NCI-H2227 treated with DMSO at 0.1 percent for 48 hours (cell line): ENCODE measurements around the gene PLA2G4B.

Experiments used
- DNase-seq: peaks from one replicate; lab custom pipeline; 2025; lab: John Stamatoyannopoulos, UW

Gene PLA2G4B

GRCh38 chr15:41838400-41838897 lies at the start of gene PLA2G4B:
Gene PLA2G4B (plus strand): TSS chr15:41838847. CDS start chr15:41838914, 67 bp downstream.
- DNase-seq, result no peak

- DNase-seq, result no peak
These were observed 49.4 kb upstream of the PLA2G4B start for GRCh38 chr15:41789236-41789635.

- no peak for DNase-seq
These were observed 49.0 kb upstream of the PLA2G4B start for GRCh38 chr15:41789662-41790061.

GRCh38 chr15:41790169-41790568 lies 48.5 kb upstream of the PLA2G4B start:
- no peak for DNase-seq

- no peak for DNase-seq
These were observed 47.7 kb upstream of the PLA2G4B start for GRCh38 chr15:41790756-41791546.

GRCh38 chr15:41791547-41791937 lies 47.1 kb upstream of the PLA2G4B start:
- no peak for DNase-seq

- DNase-seq, result no peak
These were observed 46.5 kb upstream of the PLA2G4B start for GRCh38 chr15:41792000-41792637.

GRCh38 chr15:41794081-41794480 lies 44.6 kb upstream of the PLA2G4B start:
- no peak for DNase-seq

- DNase-seq, result no peak
These were observed 42.4 kb upstream of the PLA2G4B start for GRCh38 chr15:41795996-41796856.

- DNase-seq, result no peak
These were observed 41.3 kb upstream of the PLA2G4B start for GRCh38 chr15:41797201-41797944.

GRCh38 chr15:41798607-41799487 lies 39.8 kb upstream of the PLA2G4B start:
- DNase-seq, result peak; percentile 39

- no peak for DNase-seq
These were observed 39.2 kb upstream of the PLA2G4B start for GRCh38 chr15:41799488-41799805.

- DNase-seq, result no peak
These were observed 37.5 kb upstream of the PLA2G4B start for GRCh38 chr15:41801185-41801584.

GRCh38 chr15:41801850-41802455 lies 36.7 kb upstream of the PLA2G4B start:
- DNase-seq, result no peak

- no peak for DNase-seq
These were observed 34.3 kb upstream of the PLA2G4B start for GRCh38 chr15:41804361-41804760.

- DNase-seq, result no peak
These were observed 33.6 kb upstream of the PLA2G4B start for GRCh38 chr15:41804916-41805666.

- DNase-seq, result no peak
These were observed 32.9 kb upstream of the PLA2G4B start for GRCh38 chr15:41805711-41806110.

GRCh38 chr15:41806291-41807181 lies 32.1 kb upstream of the PLA2G4B start:
- DNase-seq, result no peak

- DNase-seq, result no peak
These were observed 29.5 kb upstream of the PLA2G4B start for GRCh38 chr15:41809121-41809520.
